Body of pancreas (tissue), 4 donors: ENCODE results near the gene FHAD1.

ENCODE experiments used
- CTCF ChIP-seq, 7 experiments: fragments of 450-650 bp in 4 of 7; fragments of 200-600 bp in 3 of 7; sonication (generic) in 3 of 7; IDR thresholded peaks; one replicate each; pipeline ENCODE4 v1.5.1; 2016 to 2019; ENCODE audit warnings: antibody characterized with exemption in 7 of 7
- POLR2A ChIP-seq, 3 donors: fragments of 450-650 bp; IDR thresholded peaks; one replicate each; pipeline ENCODE4 v1.6.1; 2016; ENCODE audit warnings: antibody characterized with exemption in 3 of 3, mild to moderate bottlenecking in 2 of 3

- TF ChIP-seq CTCF (IDR thresholded peaks at IDR 0.05), result no peak
- TF ChIP-seq POLR2A (IDR thresholded peaks at IDR 0.05), result no peak
These were observed 27.6 kb upstream of the FHAD1 start for GRCh38 chr1:15219280-15220023.
